Activated T-cell treated with anti-CD3 and anti-CD28 coated beads, Interleukin-2, amount 50 U/mL, for 4 hours (primary cell): ENCODE measurements around the gene PRELID1. TPM values are rescaled to one million over a fixed set of nuclear protein-coding genes. Genes with fewer than 3 reads are reported as not detected.

Experiments used
- ATAC-seq, 2 donors: fragments of 200-7000 bp; cut with Tn5 transposase; one replicate each; pipeline ENCODE4 v1.10.0; 2021
- DNase-seq: peaks from one replicate; pipeline ENCODE4 v3.0.0-alpha.2; 2020
- H3K27me3 Mint-ChIP-seq: one replicate; pipeline ENCODE4 v1.8.0; 2021; ENCODE audit warnings: low read depth, mixed read lengths
- H3K36me3 Mint-ChIP-seq: one replicate; pipeline ENCODE4 v1.8.0; 2022; ENCODE audit warnings: mixed read lengths; ENCODE audit not compliant: insufficient read depth
- H3K4me1 Mint-ChIP-seq: one replicate; pipeline ENCODE4 v1.8.0; 2021; ENCODE audit warnings: low read depth, mixed read lengths
- H3K4me3 Mint-ChIP-seq: one replicate; pipeline ENCODE4 v1.8.0; 2021; ENCODE audit warnings: mild to moderate bottlenecking, moderate library complexity, mixed read lengths
- H3K9me3 Mint-ChIP-seq: one replicate; pipeline ENCODE4 v1.8.0; 2021; ENCODE audit warnings: mixed read lengths
- total RNA-seq, 3 donors: library from RNA; stranded (reverse); gene quantifications; one replicate each; pipeline ENCODE4 v1.2.1, GENCODE V29; 2021

PRELID1 gene
- total RNA-seq, 3 donors from 2014 or later, result 293 to 372 (median 302) TPM

DNA sequence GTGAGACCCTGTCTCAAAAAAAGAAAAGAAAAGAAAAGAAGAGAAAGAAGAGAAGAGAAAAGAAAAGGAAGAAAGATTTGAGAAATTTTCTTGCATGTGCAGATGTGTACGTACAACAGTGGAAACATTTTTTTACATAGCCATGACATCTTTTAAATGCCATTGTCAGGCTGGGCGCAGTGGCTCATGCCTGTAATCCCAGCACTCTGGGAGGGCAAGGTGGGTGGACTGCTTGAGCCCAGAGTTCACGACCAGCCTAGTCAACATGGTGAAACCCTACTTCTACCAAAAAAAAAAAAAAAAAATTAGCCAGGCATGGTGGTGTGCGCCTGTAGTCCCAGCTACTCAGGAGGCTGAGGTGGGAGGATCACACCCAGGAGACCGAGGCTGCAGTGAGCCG, 41.3 kb downstream of the PRELID1 start:
- ATAC-seq (no peak), DNase-seq (no peak)
- peaks cover 35% of the 10 kb centered on the region for H3K4me1 Mint-ChIP-seq
- no peaks in the 10 kb centered on the region for H3K27me3 Mint-ChIP-seq
- H3K9me3 Mint-ChIP-seq, result peaks cover 1% of the 10 kb centered on the region
- peaks cover 31% of the 10 kb centered on the region for H3K36me3 Mint-ChIP-seq
- H3K4me3 Mint-ChIP-seq, result no peak overlapping the region

DNA sequence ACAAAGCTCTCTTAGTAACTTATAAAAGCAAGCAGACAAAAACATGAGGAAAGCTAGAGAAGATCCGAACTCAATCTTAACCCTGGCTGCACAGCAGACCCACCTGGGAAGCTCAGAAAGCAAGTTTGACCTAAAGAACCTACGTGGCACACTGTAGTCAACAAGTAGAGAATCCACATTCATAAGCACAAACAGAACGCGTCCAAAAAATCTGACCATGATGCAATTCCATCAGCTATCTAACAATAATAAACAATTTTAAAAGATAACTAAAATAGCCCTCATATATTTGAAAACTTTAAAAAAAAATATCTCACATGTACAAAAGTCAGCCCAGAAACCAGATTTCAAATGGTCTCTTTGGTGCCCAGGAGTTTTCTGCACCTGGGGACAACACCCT, 43.2 kb downstream of the PRELID1 start:
- peak overlapping the region; percentile 6 for H3K4me3 Mint-ChIP-seq
- ATAC-seq (no peak), DNase-seq (no peak)
- peaks cover 42% of the 10 kb centered on the region for H3K4me1 Mint-ChIP-seq
- no peaks in the 10 kb centered on the region for H3K9me3 Mint-ChIP-seq
- H3K27me3 Mint-ChIP-seq, result no peaks in the 10 kb centered on the region
- peaks cover 24% of the 10 kb centered on the region for H3K36me3 Mint-ChIP-seq

DNA sequence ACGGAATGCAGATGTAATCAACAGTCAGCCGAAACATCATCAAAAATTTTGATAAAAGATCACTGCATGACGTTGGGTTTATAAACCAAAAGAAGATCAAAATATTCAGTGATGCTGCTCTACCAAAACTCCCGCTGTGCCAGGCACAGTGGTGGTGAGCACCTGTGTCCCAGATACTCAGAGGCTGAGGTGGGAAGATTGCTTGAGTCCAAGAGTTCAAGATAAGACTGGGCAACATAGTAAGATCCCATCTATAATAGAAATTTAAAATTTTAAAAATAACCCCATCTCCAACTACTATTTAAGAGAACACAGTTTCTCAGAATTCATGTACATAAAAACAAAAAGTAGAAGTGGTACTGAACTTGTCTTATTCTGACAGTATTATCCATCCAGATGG, 44.1 kb downstream of the PRELID1 start:
- Mint-ChIP-seq H3K9me3 (no peaks in the 10 kb centered on the region), H3K4me1 (peaks cover 45% of the 10 kb centered on the region), H3K27me3 (no peaks in the 10 kb centered on the region), H3K4me3 (no peak overlapping the region), H3K36me3 (peaks cover 22% of the 10 kb centered on the region)
- ATAC-seq (no peak), DNase-seq (no peak)

DNA sequence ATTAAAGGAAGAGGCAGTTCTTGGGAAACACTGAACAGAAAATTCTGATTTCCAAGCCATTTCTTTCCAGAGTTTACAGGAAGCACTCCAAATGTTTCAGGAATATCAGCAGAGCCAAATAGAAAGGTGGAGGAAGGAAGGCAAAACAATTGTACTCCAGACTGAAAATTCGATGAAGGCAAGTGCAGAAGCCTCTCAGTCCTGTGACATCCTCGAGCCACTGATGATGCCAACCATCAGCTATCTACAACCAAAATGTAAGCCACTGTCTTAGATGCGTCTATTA, 45.7 kb downstream of the PRELID1 start:
- H3K9me3 Mint-ChIP-seq, result no peaks in the 10 kb centered on the region
- peaks cover 20% of the 10 kb centered on the region for H3K36me3 Mint-ChIP-seq
- ATAC-seq, result no peak
- H3K4me3 Mint-ChIP-seq, result peak overlapping the region; percentile 97
- H3K4me1 Mint-ChIP-seq, result peaks cover 43% of the 10 kb centered on the region
- DNase-seq, result no peak
- no peaks in the 10 kb centered on the region for H3K27me3 Mint-ChIP-seq

DNA sequence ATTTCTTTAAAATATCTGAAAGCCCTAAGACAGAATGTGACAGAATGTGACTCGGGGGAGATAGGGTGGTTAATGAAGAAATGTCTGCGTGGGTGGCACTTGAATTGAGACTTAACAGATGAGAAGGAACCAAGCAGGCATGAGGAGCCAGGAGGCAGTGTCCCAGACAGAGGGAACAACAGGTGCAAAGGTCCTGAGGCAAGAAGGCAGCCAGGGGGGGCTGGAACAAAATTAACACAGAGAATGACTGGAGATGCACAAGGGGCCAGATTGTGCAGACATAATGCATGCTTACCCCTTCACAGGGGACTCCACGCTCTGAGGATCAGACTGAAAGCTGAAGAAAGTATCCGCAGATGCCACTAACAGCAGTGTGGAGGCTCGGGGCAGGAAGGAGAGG, 46.2 kb downstream of the PRELID1 start:
- no peaks in the 10 kb centered on the region for H3K9me3 Mint-ChIP-seq
- no peaks in the 10 kb centered on the region for H3K27me3 Mint-ChIP-seq
- no peak for ATAC-seq
- peak overlapping the region; percentile 97 for H3K4me3 Mint-ChIP-seq
- peaks cover 20% of the 10 kb centered on the region for H3K36me3 Mint-ChIP-seq
- H3K4me1 Mint-ChIP-seq, result peaks cover 47% of the 10 kb centered on the region
- no peak for DNase-seq

DNA sequence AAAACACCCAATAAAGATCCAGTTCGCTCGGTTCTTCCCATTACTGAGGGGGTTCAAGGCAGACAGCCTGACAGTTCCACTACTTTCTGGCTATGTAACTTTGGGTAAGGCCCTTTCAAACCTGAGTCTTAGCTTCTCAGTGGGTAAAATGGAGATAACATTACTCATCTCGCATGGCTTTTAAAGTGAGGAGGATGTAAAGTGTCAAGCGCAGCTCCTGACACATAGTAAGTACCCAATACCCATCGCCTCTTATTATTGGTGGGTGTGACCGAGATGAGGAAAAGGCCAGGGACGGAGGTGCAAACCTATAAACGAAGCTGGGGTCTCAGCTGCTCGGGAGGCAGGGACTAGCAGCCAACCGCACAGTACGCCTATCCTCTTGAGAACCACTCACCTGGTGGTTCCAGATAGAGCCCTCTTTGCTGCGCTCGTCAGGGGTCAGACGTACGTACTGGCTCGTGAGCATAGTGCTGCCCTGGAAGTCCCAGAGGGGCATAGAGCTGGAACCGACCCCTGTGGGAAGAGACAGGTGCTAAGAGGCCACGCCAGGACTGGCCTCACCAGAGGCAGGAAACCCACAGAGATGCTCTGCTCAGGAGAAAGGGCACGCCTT, 47.3 kb downstream of the PRELID1 start:
- peaks cover 20% of the 10 kb centered on the region for H3K36me3 Mint-ChIP-seq
- no peaks in the 10 kb centered on the region for H3K9me3 Mint-ChIP-seq
- ATAC-seq (peak; percentile 6 to 7), DNase-seq (no peak)
- H3K4me1 Mint-ChIP-seq, result peaks cover 58% of the 10 kb centered on the region
- no peaks in the 10 kb centered on the region for H3K27me3 Mint-ChIP-seq
- peak overlapping the region; percentile 97 for H3K4me3 Mint-ChIP-seq

DNA sequence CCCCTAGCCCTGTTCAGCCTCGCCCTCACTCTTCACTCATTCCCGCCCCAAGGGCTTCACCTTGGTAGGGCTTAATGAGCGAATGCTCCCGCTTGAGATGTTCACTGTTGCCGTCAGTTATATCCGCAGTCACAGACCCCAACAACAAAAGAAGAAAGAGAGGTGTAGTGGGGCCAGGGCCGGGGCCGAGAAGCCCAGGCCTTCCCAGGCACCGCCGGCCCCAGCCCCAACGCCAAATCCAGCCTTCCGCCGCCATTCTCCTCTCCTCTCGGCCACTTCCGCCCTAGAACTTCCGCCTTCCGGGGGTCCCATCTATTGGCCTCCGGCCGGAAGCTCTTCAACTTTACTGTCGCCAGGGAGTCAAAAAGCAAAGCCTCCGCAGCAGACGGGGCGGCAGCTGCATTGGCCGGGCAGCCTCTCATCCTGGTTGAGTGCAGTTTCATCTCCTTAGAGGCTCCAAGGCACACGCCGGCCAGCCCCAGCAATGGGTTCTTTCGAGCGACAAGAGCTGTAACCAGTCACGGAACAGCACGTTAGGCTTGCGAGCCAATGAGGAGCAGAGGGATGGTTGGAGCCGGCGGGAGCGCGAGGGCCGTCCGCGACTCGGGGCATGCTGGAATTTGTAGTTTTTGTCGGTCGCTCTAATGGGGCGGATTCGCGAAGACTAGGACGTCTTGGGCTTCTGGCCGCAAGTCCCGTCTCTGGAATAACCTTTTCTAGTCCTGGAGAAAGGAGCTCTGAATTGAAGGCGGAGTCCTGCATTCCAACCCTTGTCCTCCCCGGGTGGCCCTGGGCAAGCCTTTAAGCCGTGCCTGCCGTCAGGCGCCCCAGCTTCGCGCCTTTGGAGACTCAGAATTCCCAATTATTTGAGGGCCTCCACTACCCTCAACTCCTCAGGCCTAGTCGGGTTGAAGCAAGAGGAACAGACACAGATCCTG, 48.1 kb downstream of the PRELID1 start, which contains the start of gene LMAN2:
Gene LMAN2, minus strand, starts transcription at position 277 of the 938 bp plus-strand sequence. Its CDS starts 21 bp downstream, at position 256.
- Mint-ChIP-seq H3K4me1 (peaks cover 61% of the 10 kb centered on the region), H3K27me3 (no peaks in the 10 kb centered on the region), H3K4me3 (peak within 1 kb of the TSS; percentile 97), H3K9me3 (no peaks in the 10 kb centered on the region), H3K36me3 (peaks cover 19% of the 10 kb centered on the region)
- DNase-seq (peak; percentile 82), ATAC-seq (peak; percentile 97 to 98)

DNA sequence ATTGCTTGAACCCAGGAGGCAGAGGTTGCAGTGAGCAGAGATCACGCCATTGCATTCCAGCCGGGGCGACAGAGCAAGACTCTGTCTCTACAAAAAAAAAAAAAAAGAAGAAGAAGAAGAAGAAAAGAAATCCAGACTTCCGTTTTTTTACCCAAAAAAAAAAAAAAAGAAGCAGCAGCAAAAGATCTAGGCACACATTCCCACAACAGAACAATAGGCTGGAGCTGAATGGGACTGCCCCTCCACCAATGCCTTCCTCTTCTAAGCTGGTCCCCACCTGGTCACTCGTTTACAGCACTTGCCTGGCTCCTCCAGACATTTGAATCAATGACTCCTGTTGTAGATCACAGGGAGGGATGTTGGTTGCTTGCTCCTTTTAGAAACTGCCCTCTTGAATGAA, 49.5 kb downstream of the PRELID1 start:
- H3K27me3 Mint-ChIP-seq, result no peaks in the 10 kb centered on the region
- H3K4me3 Mint-ChIP-seq, result no peak overlapping the region
- H3K36me3 Mint-ChIP-seq, result peaks cover 10% of the 10 kb centered on the region
- H3K4me1 Mint-ChIP-seq, result peaks cover 62% of the 10 kb centered on the region
- ATAC-seq (no peak), DNase-seq (no peak)
- no peaks in the 10 kb centered on the region for H3K9me3 Mint-ChIP-seq

DNA sequence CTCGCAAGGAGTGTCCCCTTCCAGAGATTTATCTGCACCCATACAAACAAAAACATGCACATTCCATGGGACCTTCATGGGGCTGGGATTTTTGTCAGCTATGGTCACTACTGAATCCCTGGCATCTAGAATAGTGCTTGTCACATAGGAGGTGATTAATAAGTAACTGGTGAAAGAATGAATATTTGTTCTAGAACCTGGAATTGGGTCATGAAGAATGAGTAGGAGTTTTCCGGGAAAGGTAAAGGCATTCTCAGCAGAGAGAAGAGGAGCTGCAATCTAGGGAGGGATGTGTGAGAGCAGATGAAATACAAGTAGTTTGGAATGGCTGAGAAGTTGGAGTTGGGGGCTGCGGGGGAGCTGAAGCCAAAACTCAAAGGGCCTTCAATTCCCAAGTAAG, 50.7 kb downstream of the PRELID1 start:
- DNase-seq (no peak), ATAC-seq (no peak)
- Mint-ChIP-seq H3K27me3 (no peaks in the 10 kb centered on the region), H3K4me1 (peaks cover 65% of the 10 kb centered on the region), H3K4me3 (no peak overlapping the region), H3K9me3 (no peaks in the 10 kb centered on the region), H3K36me3 (peaks cover 6% of the 10 kb centered on the region)

DNA sequence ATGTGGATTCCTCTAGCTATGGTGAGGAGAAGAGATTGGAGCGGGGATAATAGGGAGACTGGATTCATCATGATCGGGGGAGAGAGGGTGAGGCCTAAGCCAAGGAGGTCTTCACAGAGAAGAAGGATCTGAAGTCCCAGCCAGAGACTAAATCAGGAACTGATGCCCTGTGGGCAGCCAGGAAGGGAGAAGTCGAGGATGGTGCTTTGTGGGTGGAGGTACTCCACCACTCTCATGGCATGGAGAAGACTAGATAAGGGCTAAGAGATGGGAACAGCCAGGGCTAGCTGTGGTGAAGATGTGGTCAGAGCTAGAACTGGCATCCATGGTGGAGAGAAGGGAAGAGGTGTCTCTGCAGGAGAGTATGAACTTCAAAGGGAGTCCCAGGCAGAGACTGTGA, 51.1 kb downstream of the PRELID1 start:
- Mint-ChIP-seq H3K4me1 (peaks cover 65% of the 10 kb centered on the region), H3K27me3 (no peaks in the 10 kb centered on the region), H3K9me3 (no peaks in the 10 kb centered on the region), H3K4me3 (no peak overlapping the region), H3K36me3 (peaks cover 3% of the 10 kb centered on the region)
- no peak for ATAC-seq
- DNase-seq, result no peak

DNA sequence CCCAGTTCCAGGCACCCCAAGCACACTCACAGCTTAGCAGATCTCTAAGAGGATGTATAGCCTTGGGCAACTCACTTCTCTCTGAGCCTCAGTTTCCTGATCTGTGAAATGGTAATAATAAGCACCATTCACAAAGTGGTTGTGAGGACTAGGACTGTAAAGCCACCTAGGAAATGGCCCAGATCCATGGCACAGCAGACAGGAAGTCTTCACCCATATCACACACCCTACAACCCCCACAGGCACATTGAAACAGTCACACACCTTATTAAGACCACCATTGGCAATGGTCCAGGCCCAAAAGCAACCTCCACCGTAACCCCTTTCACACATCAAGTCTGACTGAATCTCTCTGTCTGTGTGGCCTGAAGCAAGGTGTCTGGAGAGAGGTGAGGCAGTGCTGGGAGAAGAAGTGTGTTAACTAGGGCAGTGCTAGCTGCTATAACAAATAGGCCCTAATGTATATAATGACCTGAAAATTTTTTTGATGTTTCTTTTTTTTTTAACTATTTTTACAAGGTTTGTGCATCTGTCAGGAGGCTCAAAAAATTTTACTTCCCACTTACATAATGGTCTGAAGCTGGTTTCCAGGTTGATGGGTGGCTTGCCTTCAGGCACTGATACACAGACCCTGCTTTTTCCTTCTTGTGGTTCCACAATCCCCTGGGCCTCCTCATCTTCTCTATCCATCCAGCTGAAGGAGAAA, 51.7 kb downstream of the PRELID1 start:
- Mint-ChIP-seq H3K4me1 (peaks cover 65% of the 10 kb centered on the region), H3K4me3 (no peak overlapping the region), H3K9me3 (no peaks in the 10 kb centered on the region), H3K36me3 (peaks cover 4% of the 10 kb centered on the region), H3K27me3 (no peaks in the 10 kb centered on the region)
- DNase-seq (no peak), ATAC-seq (no peak)

DNA sequence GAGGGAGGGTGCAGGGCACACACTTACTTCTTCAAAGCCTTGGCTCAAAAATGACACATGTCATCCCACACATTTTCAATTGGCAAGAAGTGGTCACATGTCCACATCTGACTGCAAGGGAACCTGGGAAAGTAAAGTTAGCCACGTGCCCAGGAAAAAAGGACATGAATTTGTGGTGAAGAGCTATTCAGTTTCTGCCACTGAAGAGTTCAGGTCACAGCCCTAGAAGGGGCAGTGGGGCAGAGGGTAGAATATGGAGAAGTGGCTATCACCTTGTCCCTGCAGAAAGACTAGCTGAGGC, 52.2 kb downstream of the PRELID1 start:
- ATAC-seq, result no peak
- DNase-seq, result no peak
- Mint-ChIP-seq H3K36me3 (peaks cover 4% of the 10 kb centered on the region), H3K27me3 (no peaks in the 10 kb centered on the region), H3K4me1 (peaks cover 64% of the 10 kb centered on the region), H3K9me3 (no peaks in the 10 kb centered on the region), H3K4me3 (no peak overlapping the region)
